NCI-H510A treated with DMSO at 0.1 percent for 48 hours (cell line): ENCODE measurements around the gene GPD2.
"Not testable (repeated sequence)": the region's sequence is repeated elsewhere in the genome, so short reads cannot be mapped to it uniquely, and the experiment has no call there.

Experiments
- DNase-seq: peaks from one replicate; lab custom pipeline; 2025; lab: John Stamatoyannopoulos, UW

GPD2 gene

GRCh38 chr2:156476021-156476849, 40.1 kb downstream of the GPD2 start:
- DNase-seq, result no peak

GRCh38 chr2:156476850-156477206, 40.6 kb downstream of the GPD2 start:
- no peak for DNase-seq

DNA sequence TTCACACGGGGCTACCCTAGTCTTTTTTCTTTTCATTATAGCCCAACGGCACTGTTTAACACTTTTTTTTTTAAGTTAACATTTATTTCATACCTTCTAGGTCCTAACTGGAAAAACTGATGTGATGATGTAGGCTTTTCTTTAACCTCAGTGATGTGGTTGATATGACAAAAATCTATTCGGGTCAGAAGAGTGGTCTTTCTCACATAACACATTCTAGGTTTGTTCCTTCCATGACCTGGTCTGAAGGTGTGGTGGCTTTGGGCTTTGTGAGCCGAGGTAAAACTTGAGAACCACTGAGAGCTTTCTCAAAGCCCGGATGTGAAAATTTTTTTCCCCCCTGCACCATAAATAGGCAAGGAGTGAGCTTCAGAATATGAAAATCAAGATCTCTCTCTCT, 44.2 kb downstream of the GPD2 start:
- DNase-seq, result no peak

DNA sequence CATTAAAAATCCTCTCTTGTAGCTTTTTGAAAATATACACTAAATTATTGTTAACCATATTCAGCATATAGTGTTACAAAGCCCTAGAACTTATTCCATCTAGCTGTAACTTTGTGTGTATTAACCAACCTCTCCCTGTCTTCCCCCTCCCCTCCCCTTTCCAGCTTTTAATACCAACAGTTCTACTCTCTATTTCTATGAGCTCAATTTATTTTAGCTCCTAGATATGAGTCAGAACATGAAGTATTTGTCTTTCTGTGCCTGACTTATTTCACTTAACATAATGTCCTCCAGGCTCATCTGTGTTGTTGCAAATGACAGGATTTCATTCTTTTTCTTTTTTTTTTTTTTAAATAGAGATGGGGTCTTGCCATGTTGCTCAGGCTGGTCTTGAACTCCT, 45.1 kb downstream of the GPD2 start:
- no peak for DNase-seq

- no peak for DNase-seq
Measured at GRCh38 chr2:156483741-156484173, 47.6 kb downstream of the GPD2 start.

- DNase-seq, result no peak
Measured at GRCh38 chr2:156486147-156486546, 50.0 kb downstream of the GPD2 start.

DNA sequence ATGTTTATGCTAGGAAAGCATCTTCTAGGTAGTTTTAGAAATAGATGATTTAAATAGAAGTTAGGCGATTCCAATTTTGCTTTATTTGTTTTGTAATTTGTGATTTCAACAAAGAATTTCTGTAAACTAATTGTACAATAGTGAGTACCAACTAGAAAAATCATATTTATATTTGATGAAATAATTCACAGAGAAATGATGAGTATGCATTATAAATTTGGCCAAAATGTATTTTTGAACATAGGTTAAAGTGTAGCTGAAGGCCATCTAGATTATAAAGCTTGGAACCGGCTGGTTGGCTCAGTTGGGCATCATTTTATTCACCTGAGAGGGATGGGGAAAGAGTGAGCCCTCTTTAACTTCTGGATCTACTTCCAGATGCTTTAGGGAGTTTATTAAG, 50.4 kb downstream of the GPD2 start:
- no peak for DNase-seq

DNA sequence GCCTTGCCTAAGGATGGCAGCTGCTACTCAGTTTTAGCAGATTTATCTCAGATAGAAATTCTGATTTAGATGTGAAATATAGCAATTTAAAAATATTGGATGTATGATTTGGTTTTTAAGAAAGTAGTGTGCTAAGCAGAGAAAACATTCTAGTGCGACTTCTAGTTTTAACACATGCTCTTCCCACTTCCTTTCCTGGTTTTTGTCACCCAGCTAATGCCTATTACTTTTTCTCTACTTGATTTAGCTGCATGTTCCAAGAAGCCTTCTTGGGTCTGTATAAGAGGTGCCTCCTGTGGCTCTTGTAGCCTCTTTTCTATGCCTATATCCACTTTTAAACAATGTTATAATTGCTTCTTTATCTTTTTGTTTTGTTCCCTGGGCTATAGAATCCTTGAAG, 53.0 kb downstream of the GPD2 start:
- no peak for DNase-seq

DNA sequence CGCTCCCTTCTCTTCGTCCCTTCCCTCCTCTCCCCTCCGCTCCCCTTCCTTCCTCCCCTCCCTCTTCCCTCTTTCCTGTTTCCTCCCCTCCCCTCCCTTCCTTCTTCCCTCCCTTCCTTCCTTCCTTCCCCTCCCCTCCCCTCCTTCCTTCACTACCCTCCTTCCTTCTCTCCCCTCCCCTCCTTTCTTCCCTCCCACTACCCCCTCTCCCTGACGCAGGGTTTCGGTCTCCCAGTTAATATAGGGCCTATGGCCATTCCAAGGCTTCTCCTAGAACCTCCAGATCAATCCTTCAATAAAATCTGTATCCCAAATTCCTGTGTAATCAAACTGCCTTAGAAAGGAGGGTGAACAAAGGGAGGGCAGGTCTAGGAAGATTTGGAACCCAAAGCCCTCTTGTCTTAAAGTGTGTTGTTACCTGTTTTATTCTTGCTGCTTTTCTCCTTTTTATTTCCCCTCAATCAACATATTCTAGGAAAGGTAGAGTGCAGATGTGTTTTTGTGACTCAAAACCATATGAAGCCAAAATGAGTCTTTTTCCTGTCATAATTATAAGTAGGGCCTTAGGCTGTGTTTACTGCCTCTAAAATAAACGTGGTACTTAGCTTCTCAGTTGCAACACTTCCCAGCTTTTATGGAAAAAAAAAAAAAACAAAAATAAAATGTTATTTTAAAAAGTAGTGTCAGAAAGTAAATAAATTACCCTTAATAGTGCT, 53.7 kb downstream of the GPD2 start:
- DNase-seq, result no peak

- DNase-seq, result no peak
Measured at GRCh38 chr2:156490466-156490840, 54.3 kb downstream of the GPD2 start.

DNA sequence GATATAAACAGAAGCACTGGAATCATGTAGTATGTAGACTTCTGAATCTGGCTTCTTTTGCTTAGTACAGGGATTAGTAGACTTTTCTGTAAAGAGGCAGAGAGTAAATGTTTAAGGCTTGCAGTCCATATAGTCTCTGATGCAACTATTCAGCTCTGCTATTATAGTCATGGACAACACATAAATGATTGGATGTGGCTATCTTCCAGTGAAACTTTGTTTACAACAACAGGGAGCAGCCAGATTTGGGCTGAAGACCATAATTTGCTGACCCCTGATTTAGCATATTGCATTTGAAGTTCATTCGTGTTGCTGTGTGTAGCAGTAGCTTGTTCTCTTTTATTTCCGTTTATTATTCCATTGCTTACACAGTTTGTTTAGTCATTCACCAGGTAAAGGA, 55.0 kb downstream of the GPD2 start:
- no peak for DNase-seq

- DNase-seq, result no peak
Measured at GRCh38 chr2:156492979-156493378, 56.8 kb downstream of the GPD2 start.

DNA sequence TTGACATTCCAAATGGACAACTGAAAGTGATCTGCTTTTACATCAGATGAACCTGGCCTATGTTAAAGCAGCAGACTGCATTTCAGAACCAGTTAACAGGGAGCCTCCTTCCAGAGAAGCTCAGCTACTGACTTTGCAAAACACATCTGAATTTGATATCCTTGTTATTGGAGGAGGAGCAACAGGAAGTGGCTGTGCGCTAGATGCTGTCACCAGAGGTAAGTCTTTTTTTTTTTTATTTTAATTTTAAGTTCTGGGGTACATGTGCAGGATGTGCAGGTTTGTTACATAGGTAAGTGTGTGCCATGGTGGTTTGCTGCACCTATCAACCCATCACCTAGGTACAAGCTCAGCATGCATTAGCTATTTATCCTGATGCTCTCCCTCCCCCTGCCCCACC, 59.8 kb downstream of the GPD2 start:
- DNase-seq, result not testable (repeated sequence)

GRCh38 chr2:156505696-156506095, 69.5 kb downstream of the GPD2 start:
- no peak for DNase-seq

DNA sequence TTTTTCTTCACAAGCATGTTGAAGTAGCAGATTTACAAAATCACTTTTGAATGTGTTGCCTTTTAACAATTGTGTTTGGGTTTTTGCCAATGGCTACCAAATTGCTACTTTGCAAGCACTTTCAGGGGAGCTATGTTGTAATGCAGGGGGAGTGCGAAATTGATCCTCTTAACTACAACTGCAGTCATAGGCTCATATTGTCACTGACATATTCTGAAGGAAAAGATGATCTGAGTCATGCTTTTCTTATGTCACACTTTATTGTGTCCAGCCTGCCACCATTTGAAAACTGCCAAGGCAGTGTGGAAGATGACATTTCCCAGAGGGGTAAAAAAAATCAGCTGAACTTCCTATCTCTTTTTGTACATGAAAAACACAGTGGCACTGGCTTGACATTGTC, 74.9 kb downstream of the GPD2 start:
- no peak for DNase-seq

- no peak for DNase-seq
Measured at GRCh38 chr2:156511803-156512202, 75.6 kb downstream of the GPD2 start.

DNA sequence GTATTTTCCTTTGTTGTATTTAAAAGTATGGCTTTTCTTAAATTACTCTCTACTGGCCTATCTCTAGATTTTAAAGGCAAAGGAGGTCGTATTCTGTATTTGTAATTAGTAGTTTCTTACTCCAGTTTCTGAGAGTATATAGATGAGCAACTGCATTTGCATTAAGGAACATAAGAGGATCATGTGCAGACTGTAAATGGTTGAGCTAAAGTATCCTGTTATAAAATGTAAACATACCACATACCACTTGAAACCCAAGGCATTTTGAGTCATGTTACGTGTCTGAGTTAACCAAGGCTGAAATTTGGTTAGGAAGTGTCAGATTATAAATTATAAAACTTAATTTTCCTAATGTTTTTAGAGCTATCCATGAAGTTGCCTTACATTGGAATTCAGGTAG, 76.3 kb downstream of the GPD2 start:
- peak; percentile 49 for DNase-seq

- no peak for DNase-seq
Measured at GRCh38 chr2:156513219-156513618, 77.0 kb downstream of the GPD2 start.

GRCh38 chr2:156517419-156517818, 81.2 kb downstream of the GPD2 start:
- no peak for DNase-seq

GRCh38 chr2:156518138-156518537, 82.0 kb downstream of the GPD2 start:
- DNase-seq, result no peak

DNA sequence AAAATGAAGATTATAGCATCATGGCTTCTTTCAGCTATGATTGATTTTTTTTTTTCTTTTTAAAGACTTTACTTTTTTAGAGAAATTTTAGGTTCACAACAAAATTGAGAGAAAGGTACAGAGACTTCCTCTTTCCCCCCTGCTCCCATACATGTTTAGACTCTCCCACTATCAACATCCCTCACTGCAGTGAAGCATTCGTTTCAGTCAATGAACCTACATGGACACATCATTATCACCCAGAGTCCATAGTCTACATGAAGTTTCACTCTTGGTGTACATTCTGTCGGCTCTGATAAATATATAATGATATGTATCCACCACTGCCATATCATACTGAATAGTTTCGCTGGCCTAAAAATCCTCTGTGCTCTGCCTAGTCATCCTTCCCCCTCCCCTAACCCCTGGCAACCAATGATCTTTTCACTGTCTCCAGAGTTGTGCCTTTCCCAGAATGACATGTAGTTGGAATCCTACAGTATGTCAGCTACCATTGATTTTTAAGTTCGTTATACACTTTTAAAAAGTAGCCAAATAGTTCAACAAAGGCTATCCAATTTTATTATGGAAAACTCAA, 86.8 kb downstream of the GPD2 start:
- DNase-seq, result no peak

DNA sequence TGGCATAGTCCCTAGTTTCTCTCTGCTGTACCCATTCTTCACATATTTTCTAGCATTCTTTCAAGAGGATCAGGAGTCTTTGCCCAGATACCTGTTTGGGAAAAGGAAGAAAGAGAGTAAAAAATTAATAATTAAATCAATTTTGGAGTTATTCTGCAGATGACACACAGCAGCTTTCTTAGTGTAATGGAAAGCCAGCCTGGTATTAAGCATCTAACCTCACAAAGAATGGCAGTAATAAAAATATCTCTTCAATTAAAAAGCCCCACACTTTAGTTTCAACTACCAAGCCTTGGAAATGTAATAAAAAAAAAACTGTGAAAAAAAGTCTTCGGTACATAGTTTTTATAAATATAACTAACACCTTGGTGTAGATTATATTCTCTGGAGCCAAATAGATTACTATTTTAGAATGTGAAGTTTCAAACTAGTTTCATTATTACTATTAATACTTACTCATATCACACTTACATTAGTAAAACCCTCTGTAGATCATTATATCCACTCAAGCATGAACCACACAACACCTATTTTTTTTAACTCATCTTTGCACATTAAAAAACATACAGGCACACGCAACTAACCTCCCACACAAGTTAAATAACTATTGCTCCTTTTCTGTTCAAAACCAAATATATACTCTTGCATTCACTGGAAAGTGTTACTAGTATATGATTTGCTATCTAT, 90.9 kb downstream of the GPD2 start:
- no peak for DNase-seq

DNA sequence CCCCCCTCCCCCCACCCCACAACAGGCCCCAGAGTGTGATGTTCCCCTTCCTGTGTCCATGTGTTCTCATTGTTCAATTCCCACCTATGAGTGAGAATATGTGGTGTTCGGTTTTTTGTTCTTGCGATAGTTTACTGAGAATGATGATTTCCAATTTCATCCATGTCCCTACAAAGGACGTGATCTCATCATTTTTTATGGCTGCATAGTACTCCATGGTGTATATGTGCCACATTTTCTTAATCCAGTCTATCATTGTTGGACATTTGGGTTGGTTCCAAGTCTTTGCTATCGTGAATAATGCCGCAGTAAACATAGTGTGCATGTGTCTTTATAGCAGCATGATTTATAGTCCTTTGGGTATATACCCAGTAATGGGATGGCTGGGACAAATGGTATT, 92.4 kb downstream of the GPD2 start:
- DNase-seq, result not testable (repeated sequence)
